Activated T-cell treated with anti-CD3 and anti-CD28 coated beads, Interleukin-2, amount 50 U/mL, for 24 hours (primary cell): ENCODE data around the gene CANX.
A peak's percentile ranks its signal among the peaks of the same experiment; 100 is the strongest.

Experiments used
- DNase-seq: peaks from one replicate; pipeline ENCODE4 v3.0.0-alpha.2; 2020
- H3K27ac Mint-ChIP-seq: 2 replicates; pipeline ENCODE4 v1.8.0; 2020; ENCODE audit warnings: mild to moderate bottlenecking, mixed read lengths
- H3K27me3 Mint-ChIP-seq: 2 replicates; pipeline ENCODE4 v1.8.0; 2020; ENCODE audit warnings: mixed read lengths
- H3K36me3 Mint-ChIP-seq: 2 replicates; pipeline ENCODE4 v1.8.0; 2020; ENCODE audit warnings: low read depth, mixed read lengths
- H3K4me1 Mint-ChIP-seq: 2 replicates; pipeline ENCODE4 v1.8.0; 2020; ENCODE audit warnings: low read depth, mixed read lengths
- H3K4me3 Mint-ChIP-seq: 2 replicates; pipeline ENCODE4 v1.8.0; 2020; ENCODE audit warnings: mild to moderate bottlenecking, moderate library complexity, mixed read lengths
- H3K9me3 Mint-ChIP-seq: 2 replicates; pipeline ENCODE4 v1.8.0; 2020; ENCODE audit warnings: mixed read lengths

Gene CANX

DNA sequence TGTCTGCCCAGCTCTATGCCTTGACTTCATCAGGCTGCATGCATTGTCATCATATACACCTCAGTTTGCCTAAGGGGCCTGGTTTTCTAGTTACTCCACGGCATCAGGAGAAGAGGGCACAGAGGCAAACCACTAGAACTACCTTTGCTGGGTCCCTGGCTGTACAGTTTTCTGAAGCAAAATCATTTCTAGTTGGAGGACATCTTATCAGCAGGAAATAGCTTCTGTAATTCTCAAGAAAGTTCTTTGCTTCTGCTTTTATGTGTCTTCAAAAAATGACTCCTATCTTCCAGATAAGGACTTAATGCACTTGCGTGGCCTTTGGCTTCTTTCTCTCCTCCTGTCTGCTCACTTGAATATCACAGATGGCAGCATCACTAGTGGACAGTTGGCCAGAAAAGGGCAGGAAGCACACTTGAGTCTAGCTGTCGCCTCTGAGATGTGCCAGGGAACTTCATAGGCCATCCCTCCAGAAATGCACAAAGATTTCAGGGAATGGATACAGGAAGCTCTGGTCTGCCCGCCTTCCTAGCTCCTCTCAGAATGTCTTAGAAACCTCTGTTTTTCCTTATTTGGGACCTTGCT lies 72.6 kb downstream of the CANX start:
- no peak overlapping the region for H3K4me3 Mint-ChIP-seq
- no peak for DNase-seq
- no peaks in the 10 kb centered on the region for H3K27me3 Mint-ChIP-seq
- H3K27ac Mint-ChIP-seq: peak overlapping the region; percentile 42
- H3K4me1 Mint-ChIP-seq: peaks cover 28% of the 10 kb centered on the region
- no peaks in the 10 kb centered on the region for H3K9me3 Mint-ChIP-seq
- peaks cover 98% of the 10 kb centered on the region for H3K36me3 Mint-ChIP-seq

DNA sequence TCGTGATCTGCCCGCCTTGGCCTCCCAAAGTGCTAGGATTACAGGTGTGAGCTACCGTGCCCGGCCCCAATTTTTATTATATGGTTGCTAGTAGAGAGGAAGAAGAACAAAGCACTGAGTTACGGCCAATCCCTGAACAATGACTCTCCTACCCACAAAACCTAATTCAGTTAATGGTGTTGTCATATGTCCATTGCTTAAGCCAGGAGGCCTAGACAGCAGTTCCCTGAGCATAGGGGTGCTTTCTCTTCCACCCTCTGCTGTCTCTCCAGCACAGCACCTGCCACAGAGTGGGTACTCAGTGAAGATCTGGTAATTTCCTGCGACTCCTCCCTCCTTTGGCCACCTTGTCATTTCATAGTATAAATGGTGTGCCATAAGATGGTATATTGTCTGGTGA lies 73.6 kb downstream of the CANX start:
- Mint-ChIP-seq H3K27ac (no peak overlapping the region), H3K27me3 (no peaks in the 10 kb centered on the region)
- no peak for DNase-seq

DNA sequence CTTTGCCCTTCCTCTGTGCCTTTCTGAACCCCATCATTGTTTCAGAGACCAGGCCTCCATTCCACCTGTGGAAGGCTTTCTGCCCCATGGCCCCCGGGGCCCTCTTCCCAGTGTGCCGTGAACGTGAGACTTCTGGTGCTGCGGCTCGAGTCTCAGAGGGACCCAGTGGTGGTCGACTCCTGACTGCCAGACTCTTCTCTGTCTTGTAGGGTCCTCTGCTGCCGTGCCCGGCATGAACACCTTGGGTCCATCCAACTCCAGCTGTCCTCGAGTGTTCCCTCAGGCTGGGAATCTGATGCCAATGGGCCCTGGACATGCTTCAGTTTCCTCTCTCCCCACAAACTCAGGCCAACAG lies 74.9 kb downstream of the CANX start:
- Mint-ChIP-seq H3K4me1 (peaks cover 9% of the 10 kb centered on the region), H3K27me3 (no peaks in the 10 kb centered on the region), H3K27ac (no peak overlapping the region), H3K9me3 (no peaks in the 10 kb centered on the region), H3K36me3 (peaks cover 96% of the 10 kb centered on the region), H3K4me3 (no peak overlapping the region)
- DNase-seq: no peak

More for the DNA sequence above, 73.6 kb downstream of the CANX start:
- peaks cover 96% of the 10 kb centered on the region for H3K36me3 Mint-ChIP-seq
- H3K4me3 Mint-ChIP-seq: no peak overlapping the region
- H3K9me3 Mint-ChIP-seq: no peaks in the 10 kb centered on the region
- peaks cover 21% of the 10 kb centered on the region for H3K4me1 Mint-ChIP-seq

DNA sequence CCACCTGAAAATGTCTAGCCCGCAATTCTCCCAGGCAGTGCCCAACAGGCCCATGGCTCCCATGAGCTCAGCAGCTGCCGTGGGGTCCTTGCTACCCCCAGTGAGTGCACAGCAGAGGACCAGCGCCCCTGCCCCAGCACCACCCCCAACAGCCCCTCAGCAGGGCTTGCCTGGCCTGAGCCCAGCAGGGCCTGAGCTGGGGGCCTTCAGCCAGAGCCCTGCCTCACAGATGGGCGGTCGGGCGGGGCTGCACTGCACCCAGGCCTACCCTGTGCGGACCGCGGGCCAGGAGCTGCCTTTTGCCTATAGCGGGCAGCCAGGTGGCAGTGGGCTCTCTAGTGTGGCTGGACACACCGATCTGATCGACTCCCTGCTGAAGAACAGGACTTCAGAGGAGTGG lies 75.7 kb downstream of the CANX start:
- Mint-ChIP-seq H3K36me3 (peaks cover 93% of the 10 kb centered on the region), H3K27me3 (no peaks in the 10 kb centered on the region), H3K9me3 (no peaks in the 10 kb centered on the region), H3K4me3 (no peak overlapping the region), H3K4me1 (peaks cover 4% of the 10 kb centered on the region), H3K27ac (no peak overlapping the region)
- DNase-seq: no peak

DNA sequence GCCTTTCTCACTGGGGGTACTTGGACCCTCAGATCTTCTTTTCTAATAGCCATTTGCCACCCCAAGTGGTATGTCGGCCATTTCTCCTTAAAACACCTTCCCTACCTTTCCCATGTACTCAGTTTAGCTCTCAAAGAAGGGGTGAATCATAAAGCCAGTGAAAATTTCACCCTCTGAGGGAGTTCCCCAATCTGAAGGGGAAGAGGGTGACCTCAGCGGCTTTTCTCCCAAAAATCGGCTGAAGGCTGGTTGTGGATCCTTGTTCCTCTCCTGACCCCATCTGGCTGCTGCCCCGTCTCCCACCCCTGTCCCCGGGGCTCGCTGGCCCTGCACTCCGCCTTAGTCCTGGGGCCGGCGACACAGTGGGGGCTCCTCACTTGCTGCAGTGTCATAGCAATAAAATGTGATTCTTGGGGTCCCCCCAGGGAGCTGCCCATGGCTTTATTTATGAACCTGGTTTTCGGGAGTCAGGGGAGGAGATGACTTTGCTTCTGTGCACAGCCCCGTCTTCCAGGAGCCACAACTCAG lies 77.7 kb downstream of the CANX start:
- Mint-ChIP-seq H3K27me3 (no peaks in the 10 kb centered on the region), H3K9me3 (no peaks in the 10 kb centered on the region), H3K36me3 (peaks cover 86% of the 10 kb centered on the region), H3K27ac (no peak overlapping the region), H3K4me3 (no peak overlapping the region), H3K4me1 (no peaks in the 10 kb centered on the region)
- no peak for DNase-seq

DNA sequence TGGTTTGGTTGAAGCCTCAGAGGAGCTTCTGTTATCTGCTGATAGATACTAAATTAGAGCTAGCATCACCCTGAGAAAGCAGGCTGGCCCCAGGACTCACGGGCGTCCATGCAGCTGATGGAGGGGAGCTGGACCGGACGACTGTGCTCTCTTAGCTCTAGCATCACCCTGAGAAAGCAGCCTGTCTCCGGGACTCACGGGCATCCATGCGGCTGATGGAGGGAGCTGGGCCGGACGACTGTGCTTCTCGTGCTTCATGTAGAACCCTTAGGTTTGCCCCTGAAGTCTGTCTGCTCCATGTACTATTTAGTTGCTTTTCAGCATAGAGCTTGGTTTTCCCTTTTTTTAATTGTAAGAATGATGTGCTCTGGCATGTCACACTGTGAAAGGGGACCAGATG lies 78.7 kb downstream of the CANX start:
- peaks cover 79% of the 10 kb centered on the region for H3K36me3 Mint-ChIP-seq
- DNase-seq: no peak
- no peaks in the 10 kb centered on the region for H3K4me1 Mint-ChIP-seq
- H3K27me3 Mint-ChIP-seq: no peaks in the 10 kb centered on the region
- H3K9me3 Mint-ChIP-seq: no peaks in the 10 kb centered on the region
- peak overlapping the region; percentile 71 for H3K27ac Mint-ChIP-seq
- H3K4me3 Mint-ChIP-seq: no peak overlapping the region

DNA sequence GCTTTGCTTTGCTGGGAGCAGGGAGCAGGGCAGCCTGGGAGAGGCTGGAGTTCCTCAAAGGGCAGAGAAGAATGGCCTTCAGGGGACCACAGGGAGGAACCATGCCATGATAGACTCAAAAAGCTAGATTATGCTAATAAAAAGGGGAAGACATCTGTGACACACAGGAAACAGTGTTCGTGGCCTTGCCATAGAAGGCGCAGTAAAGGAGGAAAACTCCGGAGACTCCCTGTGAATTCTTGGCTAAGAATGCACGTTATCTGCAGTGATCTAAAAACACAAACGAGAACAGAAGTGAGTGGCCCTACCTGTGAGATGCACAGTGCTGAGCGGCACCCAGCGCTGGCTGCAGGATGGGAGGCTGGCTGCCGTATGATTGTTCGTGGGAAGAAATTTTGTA lies 79.1 kb downstream of the CANX start:
- no peak for DNase-seq
- Mint-ChIP-seq H3K4me3 (no peak overlapping the region), H3K27ac (peak overlapping the region; percentile 71)

DNA sequence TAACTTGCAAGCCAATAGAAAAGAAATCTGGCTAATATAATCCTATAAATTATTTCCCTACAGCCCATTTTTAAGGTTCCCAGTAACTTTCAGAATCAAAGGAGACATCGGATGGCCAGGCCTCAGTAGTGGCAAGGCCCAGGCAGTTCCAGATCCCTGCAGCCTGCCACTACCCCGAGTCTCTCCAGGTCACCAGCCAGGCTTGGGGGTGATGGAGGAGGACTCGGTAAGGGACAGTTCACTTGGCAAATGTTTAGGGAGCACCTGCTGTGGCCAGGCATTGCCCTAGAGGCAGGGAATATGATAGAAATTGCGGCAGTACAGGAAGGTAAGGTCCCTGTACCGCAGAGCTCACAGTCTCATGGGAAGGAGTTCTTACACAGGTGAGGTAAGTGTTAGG lies 79.8 kb downstream of the CANX start:
- Mint-ChIP-seq H3K9me3 (no peaks in the 10 kb centered on the region), H3K36me3 (peaks cover 68% of the 10 kb centered on the region), H3K4me3 (no peak overlapping the region), H3K27me3 (no peaks in the 10 kb centered on the region), H3K4me1 (no peaks in the 10 kb centered on the region), H3K27ac (no peak overlapping the region)
- DNase-seq: no peak

More for the DNA sequence above, 79.1 kb downstream of the CANX start:
- H3K9me3 Mint-ChIP-seq: no peaks in the 10 kb centered on the region
- peaks cover 74% of the 10 kb centered on the region for H3K36me3 Mint-ChIP-seq
- no peaks in the 10 kb centered on the region for H3K4me1 Mint-ChIP-seq
- no peaks in the 10 kb centered on the region for H3K27me3 Mint-ChIP-seq

DNA sequence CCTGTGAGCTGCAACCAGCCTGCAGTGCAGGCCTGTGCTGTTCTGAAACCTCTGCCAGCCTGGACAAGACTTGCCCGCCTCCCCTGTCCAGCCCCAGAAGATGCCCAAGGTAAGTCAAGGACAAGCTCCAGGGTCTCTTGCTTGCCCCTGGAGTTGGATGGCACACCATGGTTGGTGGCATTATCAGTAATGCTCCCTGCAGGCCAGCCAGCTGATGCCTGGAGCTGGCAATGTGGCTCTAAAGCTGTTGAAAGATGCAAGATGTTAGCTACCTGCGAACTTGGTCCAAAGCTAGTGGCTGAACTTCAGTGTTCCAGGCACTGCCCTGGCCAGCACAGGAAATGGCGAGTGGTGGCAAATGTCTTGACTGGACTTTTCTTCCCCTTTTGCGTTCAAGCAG lies 81.1 kb downstream of the CANX start:
- Mint-ChIP-seq H3K27me3 (no peaks in the 10 kb centered on the region), H3K27ac (no peak overlapping the region)

DNA sequence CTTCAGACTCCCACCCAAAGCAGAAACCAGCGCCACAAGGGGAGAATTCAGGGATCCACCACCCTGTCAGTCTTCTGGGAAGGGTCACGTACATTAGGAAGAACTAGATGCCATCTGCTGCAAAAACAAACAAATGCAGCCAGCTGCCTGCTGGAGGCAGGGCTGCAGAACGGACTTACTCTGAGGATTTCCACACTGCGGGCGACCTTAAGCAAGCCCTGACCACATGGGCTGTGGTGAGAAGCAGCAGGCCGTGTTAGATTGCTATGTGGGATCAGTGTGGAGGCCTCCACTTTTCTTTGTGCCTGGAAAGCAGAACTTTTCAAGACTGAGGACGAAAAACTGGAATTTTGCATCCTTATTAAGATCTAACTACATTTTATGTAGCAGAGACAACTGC lies 81.6 kb downstream of the CANX start:
- Mint-ChIP-seq H3K36me3 (peaks cover 51% of the 10 kb centered on the region), H3K4me3 (no peak overlapping the region), H3K27ac (no peak overlapping the region), H3K27me3 (no peaks in the 10 kb centered on the region), H3K4me1 (no peaks in the 10 kb centered on the region), H3K9me3 (no peaks in the 10 kb centered on the region)
- DNase-seq: no peak

More for the DNA sequence above, 81.1 kb downstream of the CANX start:
- Mint-ChIP-seq H3K4me1 (no peaks in the 10 kb centered on the region), H3K9me3 (no peaks in the 10 kb centered on the region), H3K4me3 (no peak overlapping the region), H3K36me3 (peaks cover 57% of the 10 kb centered on the region)
- DNase-seq: no peak
